ENCODE measurements around the gene FBXO47.

DNA sequence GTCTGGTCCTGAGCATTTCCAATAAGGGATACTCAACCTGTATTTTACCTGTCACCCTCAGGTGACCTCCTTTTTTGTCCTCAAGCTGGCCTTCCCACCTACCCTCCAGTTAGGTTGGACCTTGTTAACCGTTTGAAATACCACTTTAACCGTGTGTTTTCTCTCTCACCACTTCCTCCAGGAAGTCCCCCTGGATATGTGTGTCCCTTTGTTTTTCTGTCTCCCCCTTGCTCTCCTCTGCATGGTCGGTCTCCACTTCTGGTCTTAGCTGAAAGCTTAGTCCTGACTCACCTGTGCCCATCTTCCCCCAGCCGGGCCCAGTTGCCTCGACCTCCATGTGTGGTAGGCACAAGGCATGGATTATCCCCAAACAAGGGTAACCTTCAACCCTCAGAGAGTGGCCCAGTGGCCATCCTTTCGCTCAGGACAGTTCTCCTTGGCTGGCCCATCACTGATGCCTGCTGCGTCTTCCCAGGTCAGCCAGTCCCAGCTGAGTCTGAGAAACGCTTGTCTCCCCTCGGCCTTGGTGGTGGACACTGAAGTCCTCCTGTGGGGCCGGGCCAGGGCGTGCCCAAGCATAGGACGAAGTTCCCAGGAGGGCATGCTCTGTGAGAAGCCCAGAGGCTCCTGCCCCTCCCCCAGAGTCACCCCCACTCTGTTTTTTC is 77.3 kb downstream of the FBXO47 start:
- TF ChIP-seq, protein P1, sequence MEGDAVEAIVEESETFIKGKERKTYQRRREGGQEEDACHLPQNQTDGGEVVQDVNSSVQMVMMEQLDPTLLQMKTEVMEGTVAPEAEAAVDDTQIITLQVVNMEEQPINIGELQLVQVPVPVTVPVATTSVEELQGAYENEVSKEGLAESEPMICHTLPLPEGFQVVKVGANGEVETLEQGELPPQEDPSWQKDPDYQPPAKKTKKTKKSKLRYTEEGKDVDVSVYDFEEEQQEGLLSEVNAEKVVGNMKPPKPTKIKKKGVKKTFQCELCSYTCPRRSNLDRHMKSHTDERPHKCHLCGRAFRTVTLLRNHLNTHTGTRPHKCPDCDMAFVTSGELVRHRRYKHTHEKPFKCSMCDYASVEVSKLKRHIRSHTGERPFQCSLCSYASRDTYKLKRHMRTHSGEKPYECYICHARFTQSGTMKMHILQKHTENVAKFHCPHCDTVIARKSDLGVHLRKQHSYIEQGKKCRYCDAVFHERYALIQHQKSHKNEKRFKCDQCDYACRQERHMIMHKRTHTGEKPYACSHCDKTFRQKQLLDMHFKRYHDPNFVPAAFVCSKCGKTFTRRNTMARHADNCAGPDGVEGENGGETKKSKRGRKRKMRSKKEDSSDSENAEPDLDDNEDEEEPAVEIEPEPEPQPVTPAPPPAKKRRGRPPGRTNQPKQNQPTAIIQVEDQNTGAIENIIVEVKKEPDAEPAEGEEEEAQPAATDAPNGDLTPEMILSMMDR (IDR thresholded peaks at IDR 0.05; ENCODE audit: low read depth, low read length, poor library complexity, severe bottlenecking): no peak
- TF ChIP-seq EZH2phosphoT487 (IDR thresholded peaks at IDR 0.05; ENCODE audit: borderline replicate concordance, low read length): no peak
